ENCODE results near the gene RENBP.

RENBP gene

DNA sequence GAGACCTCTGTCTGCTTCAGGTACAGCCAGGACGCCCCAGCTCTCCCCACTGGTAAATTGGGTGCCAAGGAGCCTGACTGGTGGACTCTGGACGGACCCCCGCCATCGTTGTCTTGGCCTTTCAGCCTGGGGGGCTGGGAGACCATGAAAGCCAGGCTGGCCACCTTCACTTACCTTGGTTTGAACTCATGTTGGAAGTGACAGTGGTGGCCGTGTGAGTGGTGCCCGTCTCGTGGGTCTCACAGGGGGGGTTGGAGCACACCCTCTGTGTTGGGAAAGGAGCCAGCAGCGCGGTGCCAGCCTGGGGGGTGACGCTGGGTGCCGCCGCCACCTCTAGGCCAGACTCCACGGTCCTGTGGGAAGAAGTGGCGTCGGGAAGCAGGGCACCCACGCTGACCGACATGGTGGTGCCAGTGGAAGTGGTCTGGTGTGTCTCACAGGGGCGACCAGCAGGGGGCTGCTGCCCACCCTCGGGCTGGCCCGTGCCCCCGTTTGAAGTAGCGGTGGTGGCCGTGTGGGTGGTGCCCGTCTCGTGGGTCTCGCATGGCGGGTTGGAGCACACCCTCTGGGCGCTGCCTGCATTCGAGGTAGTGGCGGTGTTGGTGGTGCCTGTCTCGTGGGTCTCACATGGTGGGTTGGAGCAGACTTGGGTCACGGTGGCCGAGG is 9.6 kb upstream of the RENBP start:
- DNase-seq (ENCODE audit: low read depth) = no peak

- DNase-seq (ENCODE audit: low read depth) = no peak
These were observed 8.9 kb upstream of the RENBP start for GRCh38 chrX:153953342-153953830.

- DNase-seq (ENCODE audit: low read depth) = no peak
These were observed 8.1 kb upstream of the RENBP start for GRCh38 chrX:153952373-153953026.

GRCh38 chrX:153951683-153952372 is 7.4 kb upstream of the RENBP start:
- no peak for DNase-seq (ENCODE audit: low read depth)

DNA sequence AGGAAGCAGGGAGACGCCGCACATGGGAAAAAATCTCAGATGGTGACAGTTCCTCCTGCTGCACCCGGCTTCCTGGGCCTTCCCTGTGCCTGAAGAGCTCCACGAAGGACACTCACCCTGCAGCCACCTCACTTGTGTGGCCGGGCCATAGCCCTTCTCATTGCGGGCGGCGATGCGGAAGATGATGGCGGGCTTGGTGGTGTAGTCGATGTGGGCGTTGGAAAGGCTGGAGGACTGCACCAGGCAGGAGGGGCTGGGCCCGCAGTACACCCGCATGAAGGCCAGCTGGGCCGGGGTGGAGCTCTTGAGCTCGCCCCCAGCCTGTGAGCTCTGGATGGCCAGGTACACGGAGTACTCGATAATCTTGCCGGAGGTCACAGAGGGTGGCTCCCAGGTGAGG is 5.7 kb upstream of the RENBP start:
- no peak for DNase-seq (ENCODE audit: low read depth)

GRCh38 chrX:153948847-153949805 is 4.7 kb upstream of the RENBP start:
- no peak for DNase-seq (ENCODE audit: low read depth)

GRCh38 chrX:153948002-153948466 is 3.6 kb upstream of the RENBP start:
- no peak for DNase-seq (ENCODE audit: low read depth)

GRCh38 chrX:153947009-153947769 is 2.7 kb upstream of the RENBP start:
- DNase-seq (ENCODE audit: low read depth) = peak; percentile 65

- no peak for DNase-seq (ENCODE audit: low read depth)
These were observed 1.8 kb upstream of the RENBP start for GRCh38 chrX:153945956-153946943.

GRCh38 chrX:153944800-153945150 is 332 bp upstream of the RENBP start:
- DNase-seq (ENCODE audit: low read depth) = no peak

- no peak for DNase-seq (ENCODE audit: low read depth)
These were observed 2.8 kb downstream of the RENBP start for GRCh38 chrX:153941336-153942252.

DNA sequence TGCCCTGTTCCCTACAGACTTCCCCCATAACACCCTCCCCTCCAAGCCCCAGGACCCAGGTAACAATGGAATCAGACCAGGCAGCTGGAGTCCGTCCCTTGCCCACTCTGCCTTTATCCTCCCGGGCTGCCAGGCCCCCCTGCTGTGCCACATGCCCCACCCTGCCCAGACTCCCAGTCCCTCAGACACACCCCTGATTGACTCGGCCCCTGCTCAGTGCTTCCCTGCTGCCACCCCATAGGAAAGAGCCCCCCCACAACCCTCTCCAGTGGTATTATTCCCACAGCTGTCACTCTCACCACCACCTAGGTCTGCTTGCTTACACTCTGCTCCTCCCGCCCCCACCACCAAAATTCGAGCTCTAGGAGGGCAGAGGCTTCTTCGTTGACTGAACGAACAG is 4.9 kb downstream of the RENBP start:
- no peak for DNase-seq (ENCODE audit: low read depth)

- no peak for DNase-seq (ENCODE audit: low read depth)
These were observed 6.1 kb downstream of the RENBP start for GRCh38 chrX:153938226-153938786.

GRCh38 chrX:153937056-153937455 is 7.4 kb downstream of the RENBP start:
- DNase-seq (ENCODE audit: low read depth) = no peak

GRCh38 chrX:153935326-153935851 is 9.1 kb downstream of the RENBP start:
- no peak for DNase-seq (ENCODE audit: low read depth)

DNA sequence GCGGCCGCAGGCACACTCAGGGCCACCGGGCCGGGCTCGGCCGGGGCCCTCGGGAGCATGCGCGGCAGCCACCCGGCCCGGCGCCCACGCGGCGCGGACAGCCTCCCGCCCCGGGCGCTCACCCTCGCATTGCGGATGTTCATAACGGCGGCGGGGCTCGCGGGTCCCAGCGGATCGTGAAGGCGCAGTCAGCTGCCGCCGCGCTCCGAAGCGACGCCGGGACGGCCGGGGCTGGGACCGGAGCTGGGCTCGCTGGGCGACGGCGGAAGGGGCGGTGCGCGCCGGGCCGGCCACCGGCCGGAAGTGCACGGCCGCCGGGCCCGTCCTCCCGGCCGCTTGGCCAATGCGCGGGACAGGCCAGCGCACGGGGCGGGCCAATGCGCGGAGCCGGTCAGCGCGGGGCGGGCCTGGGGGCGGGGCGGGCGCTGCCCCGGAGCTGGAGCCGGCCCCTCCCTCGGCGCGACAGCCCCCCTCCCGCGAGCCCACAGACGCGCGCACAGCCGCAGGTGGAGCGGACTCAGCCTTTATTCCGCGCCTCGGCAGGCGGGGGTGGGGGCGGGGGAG is 9.6 kb downstream of the RENBP start, which contains the start of gene NAA10:
Gene NAA10, minus strand, starts transcription at position 276 of the 564 bp plus-strand sequence. Its CDS starts 133 bp downstream, at position 143.
- DNase-seq (ENCODE audit: low read depth) = peak; percentile 36

DNA sequence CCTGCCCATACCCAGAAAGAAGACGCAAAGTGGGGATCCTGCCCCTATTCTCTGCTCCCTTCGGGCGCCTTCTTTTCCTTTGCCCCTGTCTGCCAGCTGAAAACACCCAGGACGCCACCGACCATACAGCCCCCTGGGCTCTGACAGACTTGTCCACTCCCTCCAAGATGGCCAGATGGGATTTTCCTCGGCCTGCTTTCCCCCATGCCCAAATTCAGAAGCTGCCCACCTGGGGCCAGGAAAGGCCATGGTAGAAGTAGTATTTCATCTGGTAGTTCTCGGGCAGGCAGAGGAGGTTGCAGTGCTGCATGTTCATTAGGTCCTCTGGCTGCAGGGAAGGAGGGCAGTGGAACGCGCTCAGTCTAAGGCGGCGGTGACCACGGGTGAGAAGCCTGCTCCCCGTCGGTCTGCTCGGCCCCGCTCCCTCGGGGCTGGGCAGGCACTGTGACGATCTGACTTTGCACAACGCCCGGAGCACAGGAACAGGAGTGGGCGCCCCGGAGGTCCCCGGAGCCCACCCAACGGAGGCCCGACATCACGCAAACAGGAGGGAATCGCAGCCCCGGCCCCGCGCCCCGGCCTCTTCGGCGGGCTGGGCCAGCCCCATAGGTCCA is 10.2 kb downstream of the RENBP start:
- no peak for DNase-seq (ENCODE audit: low read depth)
